Renal pelvis (tissue), 4 donors: Measurements from ENCODE around the gene PMEPA1. TPM values are rescaled to one million over a fixed set of nuclear protein-coding genes. Genes with fewer than 3 reads are reported as not detected.

ENCODE experiments used
- DNase-seq: peaks from one replicate; pipeline ENCODE4 v3.0.0-alpha.2; 2013
- polyA plus RNA-seq, 3 donors: library from polyadenylated mRNA; unstranded; fragments of 120-200 nt; gene quantifications; one replicate each; pipeline ENCODE4 v1.2.1, GENCODE V29; 2013; ENCODE audit not compliant: insufficient read length in 3 of 3

The PMEPA1 gene
- polyA plus RNA-seq, 3 donors: 16.2 to 21.7 (median 18.0) TPM

GRCh38 chr20:57625181-57625958 is 84.4 kb downstream of the PMEPA1 start:
- no peak for DNase-seq

- no peak for DNase-seq
These were observed 85.7 kb downstream of the PMEPA1 start for GRCh38 chr20:57624124-57624523.

GRCh38 chr20:57622579-57623381 is 87.0 kb downstream of the PMEPA1 start:
- DNase-seq: no peak

GRCh38 chr20:57622201-57622570 is 87.6 kb downstream of the PMEPA1 start:
- DNase-seq: no peak

DNA sequence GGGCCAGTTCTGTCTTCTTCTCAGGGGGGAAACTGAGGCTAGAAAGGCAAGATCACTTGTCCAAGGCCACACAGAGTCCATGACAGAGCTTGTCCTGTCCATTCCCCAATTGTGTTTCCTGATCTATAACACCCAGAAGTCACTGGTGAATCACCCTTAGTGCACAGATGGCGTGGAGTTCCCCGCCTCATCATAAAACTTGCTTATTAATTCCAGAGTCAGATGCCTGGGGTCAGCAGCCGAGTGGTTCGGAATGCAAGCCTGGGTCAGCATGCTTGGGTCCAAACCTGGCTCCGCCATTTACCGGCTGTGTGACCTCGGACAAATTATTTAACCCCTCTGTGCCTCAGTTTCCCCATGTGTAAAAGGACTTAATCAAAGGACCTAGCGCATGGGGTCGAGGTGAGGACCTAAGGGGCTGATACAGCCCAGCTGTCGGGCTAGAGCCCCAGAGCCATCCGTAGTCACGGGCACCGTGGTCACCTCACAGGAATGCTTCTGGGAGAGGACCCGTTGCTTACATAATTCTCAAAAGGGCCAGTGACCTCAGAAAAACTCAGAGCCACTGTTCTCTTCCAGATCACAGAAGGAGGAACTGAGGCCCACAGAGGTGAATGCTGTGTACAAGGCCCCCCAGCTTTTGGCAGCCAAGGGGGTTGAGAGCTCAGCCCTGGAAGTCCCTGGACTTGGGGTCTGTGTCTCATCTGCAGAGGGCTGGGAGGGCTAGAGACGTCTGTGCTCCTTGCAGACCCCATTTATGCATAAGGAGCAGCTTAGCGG is 88.2 kb downstream of the PMEPA1 start:
- DNase-seq: no peak

DNA sequence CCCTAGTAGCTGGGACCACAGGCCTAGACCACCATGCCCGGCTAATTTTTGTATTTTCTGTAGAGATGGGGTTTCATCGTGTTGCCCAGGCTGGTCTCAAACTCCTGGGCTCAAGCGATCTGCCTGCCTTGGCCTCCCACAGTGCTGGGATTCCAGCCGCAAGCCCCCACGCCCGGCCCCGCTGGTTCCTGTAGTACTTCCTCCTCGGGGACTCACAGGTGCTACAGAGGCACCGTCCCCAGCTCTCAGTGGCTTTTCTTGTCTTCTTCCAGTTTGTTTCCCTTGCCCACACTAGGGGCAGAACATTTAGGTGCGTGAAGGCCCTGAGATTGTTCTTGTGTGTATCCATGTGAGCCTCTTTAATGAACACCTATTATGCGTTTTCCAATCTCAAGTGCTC is 88.8 kb downstream of the PMEPA1 start:
- DNase-seq: no peak

GRCh38 chr20:57620274-57620990 is 89.4 kb downstream of the PMEPA1 start, which contains the start of gene ZBP1:
TSS of gene ZBP1 (minus strand) at chr20:57620426. CDS start at chr20:57620295, 131 bp downstream.
- no peak for DNase-seq

DNA sequence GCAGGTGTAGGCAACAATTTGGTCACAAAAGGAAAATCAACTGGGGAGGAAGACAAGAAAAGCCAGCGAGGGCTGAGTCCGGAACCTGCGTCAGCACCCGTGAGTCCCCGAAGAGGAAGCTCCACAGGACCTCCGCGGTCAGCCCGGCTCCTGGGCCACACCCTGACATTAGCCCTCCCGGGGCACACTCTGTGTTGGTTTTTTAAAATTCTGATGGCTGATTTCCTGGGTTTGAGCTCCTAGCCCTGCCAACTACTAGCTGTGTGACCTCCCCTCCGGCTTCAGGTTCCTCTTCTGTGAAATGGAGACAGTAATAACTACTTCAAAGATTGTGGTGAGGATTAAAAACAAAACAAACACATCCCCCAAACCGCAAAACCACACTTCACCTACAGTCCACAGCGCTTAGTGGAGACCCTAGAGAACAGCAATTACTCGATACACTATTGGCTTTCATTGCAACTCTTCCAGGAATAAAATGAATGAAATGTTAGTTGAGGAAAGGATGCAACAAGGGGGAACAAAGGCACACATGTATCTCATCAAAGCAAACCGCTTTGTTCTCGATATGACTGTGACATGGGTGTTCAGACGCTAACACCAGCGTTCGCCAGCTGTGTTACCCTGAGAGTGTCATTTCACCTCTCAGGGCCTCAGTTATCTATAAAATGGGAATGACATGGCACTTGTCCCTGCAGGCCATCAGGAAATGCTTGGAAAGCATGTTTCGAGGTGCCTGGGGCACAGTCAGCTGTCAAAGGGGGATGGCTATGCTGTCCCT is 90.6 kb downstream of the PMEPA1 start:
- DNase-seq: no peak

DNA sequence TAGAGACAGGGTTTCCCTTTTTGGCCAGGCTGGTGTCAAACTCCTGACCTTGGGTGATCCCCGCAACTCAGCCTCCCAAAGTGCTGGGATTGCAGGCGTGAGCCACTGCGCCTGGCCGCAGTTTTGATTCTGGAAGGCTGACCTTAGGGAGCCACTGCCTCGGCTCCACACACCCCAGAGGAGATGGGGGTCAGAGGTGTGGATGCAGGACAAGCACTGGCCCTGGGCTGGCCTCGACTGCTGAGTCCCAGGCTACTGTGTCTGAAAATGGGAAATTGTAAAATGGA is 91.1 kb downstream of the PMEPA1 start:
- DNase-seq: no peak

DNA sequence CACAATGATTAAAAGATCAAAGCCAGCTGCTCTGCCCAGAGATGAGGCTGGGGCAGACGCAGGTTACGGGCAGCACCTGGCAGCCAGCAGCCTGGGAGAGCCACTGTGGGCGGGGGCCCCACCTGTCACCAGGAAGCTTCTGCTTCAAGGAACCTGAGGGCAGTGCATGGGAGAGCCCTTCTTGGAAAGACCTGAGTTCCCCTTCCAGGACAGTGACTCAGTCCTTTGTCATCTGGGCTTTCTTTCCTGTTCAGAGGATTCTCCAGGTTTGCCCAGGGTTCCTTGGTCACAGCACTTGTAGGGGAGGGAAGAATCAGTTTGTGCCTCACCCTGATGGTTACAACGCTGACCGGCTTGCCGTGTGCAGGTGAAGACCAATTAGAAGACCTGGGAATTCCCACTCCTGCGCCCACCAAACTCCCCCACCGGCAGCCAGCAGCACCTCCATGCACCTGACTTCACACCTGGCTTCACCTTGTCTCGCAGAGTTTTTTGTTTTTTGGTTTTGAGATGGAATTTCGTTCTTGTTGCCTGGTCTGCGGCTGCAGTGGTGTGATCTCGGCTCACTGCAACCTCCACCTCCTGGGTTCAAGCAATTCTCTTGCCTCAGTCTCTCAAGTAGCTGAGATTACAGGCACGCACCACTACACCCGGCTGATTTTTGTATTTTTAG is 91.6 kb downstream of the PMEPA1 start:
- no peak for DNase-seq

- DNase-seq: no peak
These were observed 92.6 kb downstream of the PMEPA1 start for GRCh38 chr20:57617079-57617795.

DNA sequence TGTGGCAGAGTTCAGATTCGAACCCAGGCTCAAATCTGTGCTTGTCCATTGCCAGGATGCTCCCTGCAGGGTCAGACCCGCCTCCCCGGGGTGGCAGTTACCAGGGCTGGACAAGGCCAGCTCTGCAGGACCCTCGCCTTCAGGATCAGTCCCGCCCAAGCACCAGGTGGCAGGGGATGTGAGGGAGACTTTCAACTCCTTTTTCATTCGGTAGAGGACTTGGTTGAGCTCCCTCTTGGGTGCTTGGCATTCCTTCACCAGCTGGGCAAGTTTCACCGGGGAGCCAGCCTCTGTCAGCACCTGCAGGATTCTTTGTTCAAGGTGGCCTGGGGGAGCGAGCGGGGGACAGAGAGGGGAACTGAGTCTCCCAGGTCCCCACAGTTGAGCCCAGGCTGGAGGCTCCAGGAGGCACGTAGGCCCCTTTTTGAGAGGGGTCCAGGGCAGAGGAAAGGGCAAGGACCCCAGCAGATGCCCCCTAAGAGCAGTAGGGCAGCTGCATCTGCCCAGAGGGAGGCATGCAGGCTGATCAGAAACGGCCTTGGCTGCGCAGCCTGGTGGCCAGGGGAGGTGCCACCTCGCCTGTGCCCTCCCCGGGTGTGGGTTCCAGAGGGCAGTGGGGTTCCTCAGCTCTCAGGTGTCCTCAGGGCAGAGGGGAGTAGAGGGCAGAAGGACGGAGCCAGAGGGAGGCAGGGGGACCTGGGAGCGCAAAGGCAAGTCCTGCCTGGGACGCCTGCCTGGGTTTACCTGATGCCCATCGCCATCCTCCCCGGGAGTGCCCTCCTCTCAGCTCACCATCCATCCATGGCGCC is 93.5 kb downstream of the PMEPA1 start:
- DNase-seq: no peak

DNA sequence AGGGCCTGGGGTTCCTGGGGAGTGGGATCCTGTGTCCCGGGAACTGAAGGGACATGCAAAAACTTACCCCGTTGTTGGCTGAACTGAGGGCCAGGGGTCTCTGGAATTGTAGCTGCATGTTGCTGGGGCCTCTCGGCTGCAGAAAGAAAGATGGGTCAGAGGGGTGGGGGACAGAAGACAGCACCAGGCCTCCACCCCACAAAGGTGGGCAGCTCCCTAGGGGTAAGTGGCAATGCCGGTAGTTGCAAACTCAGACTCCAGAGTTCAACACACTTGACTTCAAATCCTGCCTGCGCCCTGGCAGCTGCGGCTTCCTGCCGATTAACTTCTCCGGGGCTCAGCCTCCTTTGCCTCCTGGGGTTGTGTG is 94.4 kb downstream of the PMEPA1 start:
- no peak for DNase-seq

GRCh38 chr20:57614490-57615444 is 95.0 kb downstream of the PMEPA1 start:
- no peak for DNase-seq

- DNase-seq: no peak
These were observed 96.3 kb downstream of the PMEPA1 start for GRCh38 chr20:57613481-57613921.

DNA sequence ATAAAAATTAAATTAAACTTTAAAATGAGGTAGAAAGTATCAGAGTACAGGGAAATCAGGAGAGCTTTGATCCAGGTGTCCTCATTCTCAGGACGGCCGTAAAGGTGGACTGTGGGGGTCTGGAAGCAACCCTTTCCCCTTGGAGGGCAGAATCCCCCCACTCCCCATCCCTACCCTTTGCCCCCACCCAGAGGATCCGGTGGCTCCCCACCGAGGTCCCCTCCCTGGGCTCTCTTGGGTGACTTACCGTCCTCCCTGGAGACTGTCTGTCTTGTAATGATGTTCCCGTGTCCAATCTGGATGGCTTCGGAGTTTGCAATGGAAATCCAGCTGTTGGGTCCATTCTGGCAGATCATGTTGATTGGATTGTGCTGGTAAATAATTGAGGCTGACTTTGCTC is 96.9 kb downstream of the PMEPA1 start:
- no peak for DNase-seq

- no peak for DNase-seq
These were observed 97.4 kb downstream of the PMEPA1 start for GRCh38 chr20:57612436-57612835.
